ENCODE results near the gene ANXA1. TPM values are rescaled to one million over a fixed set of nuclear protein-coding genes. Genes with fewer than 3 reads are reported as not detected.

The ANXA1 gene
- total RNA-seq, 1 donor from 2014 or later, result 189 TPM

DNA sequence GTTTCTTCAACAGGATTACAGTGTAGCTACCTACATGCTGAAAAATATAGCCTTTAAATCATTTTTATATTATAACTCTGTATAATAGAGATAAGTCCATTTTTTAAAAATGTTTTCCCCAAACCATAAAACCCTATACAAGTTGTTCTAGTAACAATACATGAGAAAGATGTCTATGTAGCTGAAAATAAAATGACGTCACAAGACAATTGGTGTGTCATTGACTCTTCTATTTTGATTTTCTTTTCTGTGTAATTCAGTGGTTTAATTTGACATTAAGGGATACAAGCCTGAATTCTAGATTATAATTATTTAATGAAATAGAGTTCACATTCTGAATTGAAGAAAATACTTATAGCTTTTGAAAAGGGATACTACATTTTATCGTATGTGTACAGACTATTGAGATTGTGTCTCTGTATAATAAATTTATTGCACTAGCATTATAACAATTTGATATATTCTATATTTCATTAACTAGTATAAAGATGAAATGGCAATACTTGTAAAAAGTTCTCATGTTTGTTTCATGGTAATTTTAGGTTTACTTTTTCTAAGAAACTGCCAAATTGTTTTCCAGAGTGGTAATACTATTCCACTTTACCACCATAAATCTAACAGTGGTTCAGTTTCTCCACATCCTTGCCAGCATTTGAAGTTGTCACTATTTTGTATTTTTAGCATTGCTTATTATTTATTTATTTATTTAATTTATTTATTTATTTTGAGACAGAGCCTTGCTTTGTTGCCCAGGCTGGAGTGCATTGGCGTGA is 18.7 kb downstream of the ANXA1 start:
- Histone ChIP-seq H3K4me3 (ENCODE audit: low read depth, low read length) (no peak overlapping the region), H3K36me3 (ENCODE audit: control insufficient read depth, insufficient read depth, low read length) (peaks cover 1% of the 10 kb centered on the region), H3K27me3 (ENCODE audit: control insufficient read depth, insufficient read depth, low read length) (no peaks in the 10 kb centered on the region)
- TF ChIP-seq, protein P1, sequence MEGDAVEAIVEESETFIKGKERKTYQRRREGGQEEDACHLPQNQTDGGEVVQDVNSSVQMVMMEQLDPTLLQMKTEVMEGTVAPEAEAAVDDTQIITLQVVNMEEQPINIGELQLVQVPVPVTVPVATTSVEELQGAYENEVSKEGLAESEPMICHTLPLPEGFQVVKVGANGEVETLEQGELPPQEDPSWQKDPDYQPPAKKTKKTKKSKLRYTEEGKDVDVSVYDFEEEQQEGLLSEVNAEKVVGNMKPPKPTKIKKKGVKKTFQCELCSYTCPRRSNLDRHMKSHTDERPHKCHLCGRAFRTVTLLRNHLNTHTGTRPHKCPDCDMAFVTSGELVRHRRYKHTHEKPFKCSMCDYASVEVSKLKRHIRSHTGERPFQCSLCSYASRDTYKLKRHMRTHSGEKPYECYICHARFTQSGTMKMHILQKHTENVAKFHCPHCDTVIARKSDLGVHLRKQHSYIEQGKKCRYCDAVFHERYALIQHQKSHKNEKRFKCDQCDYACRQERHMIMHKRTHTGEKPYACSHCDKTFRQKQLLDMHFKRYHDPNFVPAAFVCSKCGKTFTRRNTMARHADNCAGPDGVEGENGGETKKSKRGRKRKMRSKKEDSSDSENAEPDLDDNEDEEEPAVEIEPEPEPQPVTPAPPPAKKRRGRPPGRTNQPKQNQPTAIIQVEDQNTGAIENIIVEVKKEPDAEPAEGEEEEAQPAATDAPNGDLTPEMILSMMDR (IDR thresholded peaks at IDR 0.05; ENCODE audit: insufficient read depth, low read length, poor library complexity, severe bottlenecking), result no peak
- no peak for DNase-seq (ENCODE audit: low read depth)

DNA sequence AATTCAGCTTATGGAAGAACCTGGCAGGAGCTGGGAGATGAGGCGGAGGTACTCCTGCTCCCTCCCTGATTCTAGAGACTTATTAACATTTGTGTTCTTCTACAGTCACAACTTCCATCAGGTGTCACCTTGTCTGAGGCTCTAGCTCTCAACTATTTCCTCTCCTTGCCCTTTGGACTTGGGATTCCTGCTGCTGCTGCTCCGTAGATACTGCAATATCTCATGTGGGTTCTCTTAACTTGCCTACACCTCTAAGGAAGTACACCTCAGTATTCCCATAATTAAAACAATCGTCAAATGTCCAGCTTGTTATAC is 21.2 kb downstream of the ANXA1 start:
- Histone ChIP-seq H3K36me3 (ENCODE audit: control insufficient read depth, insufficient read depth, low read length) (no peaks in the 10 kb centered on the region), H3K4me3 (ENCODE audit: low read depth, low read length) (no peak overlapping the region), H3K27me3 (ENCODE audit: control insufficient read depth, insufficient read depth, low read length) (no peaks in the 10 kb centered on the region)
- TF ChIP-seq, protein P1 (IDR thresholded peaks at IDR 0.05; ENCODE audit: insufficient read depth, low read length, poor library complexity, severe bottlenecking), result no peak
- DNase-seq (ENCODE audit: low read depth), result no peak

DNA sequence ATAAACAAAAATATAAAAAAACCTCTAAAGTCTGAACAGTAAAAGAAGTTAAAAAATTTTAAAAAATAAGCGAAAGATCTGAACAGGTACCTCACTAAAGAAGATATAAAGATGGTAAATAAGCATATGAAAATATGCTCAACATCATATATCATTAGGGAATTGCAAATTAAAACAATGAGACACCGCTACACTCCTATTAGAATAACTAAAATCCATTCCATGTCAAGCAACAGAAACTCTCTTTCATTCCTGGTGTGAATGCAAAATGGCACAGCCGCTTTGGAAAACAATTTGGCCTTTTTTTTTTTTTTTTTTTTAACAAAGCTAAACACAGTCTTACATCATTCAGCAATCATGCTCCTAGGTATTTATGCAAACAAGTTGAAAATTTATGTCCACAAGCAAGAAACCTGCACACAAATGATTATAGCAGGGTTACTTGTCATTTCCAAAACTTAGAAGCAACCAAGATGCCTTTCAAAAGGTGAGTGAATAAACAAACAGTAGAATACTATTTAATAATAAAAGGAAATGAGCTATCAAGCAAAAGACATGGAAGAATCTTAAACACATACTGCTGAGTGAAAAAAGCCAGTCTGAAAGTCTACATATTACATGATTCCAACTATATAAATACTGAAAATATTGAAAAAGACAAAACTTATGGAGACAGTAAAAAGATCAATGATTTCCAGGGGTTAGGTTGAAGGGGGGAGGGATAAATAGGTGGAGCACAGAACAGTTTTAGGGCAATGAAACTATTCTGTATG is 22.1 kb downstream of the ANXA1 start:
- Histone ChIP-seq H3K27me3 (ENCODE audit: control insufficient read depth, insufficient read depth, low read length) (no peaks in the 10 kb centered on the region), H3K36me3 (ENCODE audit: control insufficient read depth, insufficient read depth, low read length) (no peaks in the 10 kb centered on the region), H3K4me3 (ENCODE audit: low read depth, low read length) (no peak overlapping the region)
- no peak for DNase-seq (ENCODE audit: low read depth)
- TF ChIP-seq, protein P1 (IDR thresholded peaks at IDR 0.05; ENCODE audit: insufficient read depth, low read length, poor library complexity, severe bottlenecking), result no peak

DNA sequence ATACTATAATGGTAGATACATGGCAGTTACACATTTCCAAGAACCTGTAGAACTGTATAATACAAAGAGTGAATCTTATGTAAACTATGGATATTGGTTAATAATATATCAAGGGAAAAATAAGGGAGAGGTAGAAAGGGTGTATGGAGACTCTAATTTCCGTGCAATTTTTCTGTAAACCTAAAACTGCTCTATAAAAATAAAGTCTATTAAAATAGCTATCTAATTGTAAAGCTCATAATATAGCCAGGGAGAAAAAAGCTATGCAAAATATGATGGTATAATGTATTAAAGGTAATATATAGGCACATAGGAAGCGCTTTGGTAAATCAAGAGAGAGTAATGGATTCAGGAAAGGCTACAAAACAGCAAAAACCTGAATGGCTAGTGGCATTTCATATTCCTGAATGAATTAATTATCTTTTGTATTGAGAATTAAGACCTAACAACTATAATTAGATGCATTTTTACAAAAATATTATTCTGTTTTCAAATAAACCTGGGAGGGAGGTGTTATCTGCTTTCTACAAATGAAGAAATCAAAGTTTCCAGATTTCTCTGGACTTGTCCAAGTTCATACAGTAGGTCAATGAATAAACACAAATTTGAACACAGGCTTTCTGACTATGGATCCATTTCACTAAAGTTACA is 22.8 kb downstream of the ANXA1 start:
- no peak for DNase-seq (ENCODE audit: low read depth)
- Histone ChIP-seq H3K4me3 (ENCODE audit: low read depth, low read length) (no peak overlapping the region), H3K27me3 (ENCODE audit: control insufficient read depth, insufficient read depth, low read length) (no peaks in the 10 kb centered on the region), H3K36me3 (ENCODE audit: control insufficient read depth, insufficient read depth, low read length) (no peaks in the 10 kb centered on the region)
- TF ChIP-seq, protein P1 (IDR thresholded peaks at IDR 0.05; ENCODE audit: insufficient read depth, low read length, poor library complexity, severe bottlenecking), result no peak

DNA sequence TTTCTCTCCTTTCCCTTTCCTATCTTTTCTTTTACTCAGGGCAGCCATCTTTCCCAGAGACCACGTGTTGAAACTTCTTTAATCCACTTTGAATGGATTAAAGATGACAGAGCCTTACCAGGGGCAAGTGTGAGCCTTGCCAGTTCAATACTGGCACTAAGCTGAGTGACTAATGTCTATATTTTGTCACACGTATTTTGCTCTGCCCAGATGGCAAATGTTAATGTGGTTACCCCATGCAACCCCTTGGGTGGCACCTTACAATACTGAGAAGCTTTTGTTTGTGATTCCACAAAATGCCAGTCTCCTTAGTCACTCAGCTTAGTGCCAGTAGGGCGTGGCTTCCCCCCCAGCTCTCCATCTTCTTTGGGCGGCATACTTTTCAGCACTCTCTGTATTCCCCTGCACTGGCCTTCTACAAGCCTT is 24.8 kb downstream of the ANXA1 start:
- TF ChIP-seq, protein P1 (IDR thresholded peaks at IDR 0.05; ENCODE audit: insufficient read depth, low read length, poor library complexity, severe bottlenecking), result no peak
- H3K27me3 ChIP-seq (ENCODE audit: control insufficient read depth, insufficient read depth, low read length), result no peaks in the 10 kb centered on the region
- DNase-seq (ENCODE audit: low read depth), result no peak
- no peaks in the 10 kb centered on the region for H3K36me3 ChIP-seq (ENCODE audit: control insufficient read depth, insufficient read depth, low read length)
- H3K4me3 ChIP-seq (ENCODE audit: low read depth, low read length), result no peak overlapping the region
